Measurements from ENCODE around the gene MRFAP1L1.

- no peak for TF ChIP-seq CTCF (IDR thresholded peaks at IDR 0.05; ENCODE audit: low read length)
- TF ChIP-seq EZH2 (IDR thresholded peaks at IDR 0.05; ENCODE audit: borderline replicate concordance, low read length) = no peak
These were observed 6.6 kb upstream of the MRFAP1L1 start, which contains the start of gene BLOC1S4 for GRCh38 chr4:6716018-6716911.

Measured in OCI-LY1 (cell line).